Measurements from ENCODE around the gene ROS1. TPM values are rescaled to one million over a fixed set of nuclear protein-coding genes. Genes with fewer than 3 reads are reported as not detected.

ROS1 gene
- total and polyA plus RNA-seq, 10 of the 15 experiments (the other 5 are each of a cell fraction or from before 2014, with no cell fraction given) = under 0.01 to 0.07 (median 0.03) TPM; not detected in 5

DNA sequence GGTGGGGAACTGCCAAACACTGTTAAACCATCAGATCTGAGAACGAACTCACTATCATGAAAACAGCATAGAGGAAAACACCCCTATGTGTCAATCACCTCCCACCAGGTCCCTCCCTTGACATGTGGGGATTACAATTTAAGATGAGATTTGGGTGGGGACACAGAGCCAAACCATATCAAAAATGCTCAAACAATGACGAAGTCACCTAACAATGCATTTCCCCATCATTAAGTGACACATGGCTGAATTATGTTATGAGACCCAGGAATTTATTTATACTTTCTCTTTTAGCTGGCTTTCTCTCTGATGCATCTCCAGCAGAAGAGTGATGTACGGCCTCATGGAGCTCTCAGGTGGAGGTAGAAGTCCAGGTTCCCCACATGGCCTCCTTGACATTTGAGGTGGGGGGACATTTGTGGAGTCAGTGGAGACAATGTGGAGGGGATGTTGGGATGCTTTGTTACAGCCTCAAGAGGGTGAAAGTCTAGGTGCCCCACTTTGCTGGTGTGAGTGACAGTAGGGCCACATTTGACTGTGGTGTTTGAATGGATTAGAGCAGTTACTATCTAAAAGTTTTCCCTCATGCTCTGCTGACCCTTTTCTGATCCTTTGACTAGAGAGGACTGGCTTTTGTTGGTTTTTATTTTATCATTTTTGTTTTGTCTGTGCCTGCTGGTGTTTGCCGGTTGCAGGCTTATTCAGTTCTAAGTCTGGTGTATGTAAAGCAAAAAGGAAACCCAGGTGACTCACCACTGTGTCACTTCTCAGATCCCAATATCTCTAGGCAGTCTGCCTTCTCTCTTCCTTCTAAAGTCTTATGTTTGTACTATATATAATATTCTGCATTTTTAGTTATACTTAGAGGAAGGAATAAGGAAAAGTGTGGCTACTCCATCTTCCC lies 38.3 kb upstream of the ROS1 start:
- Histone ChIP-seq H3K9me3 (replicated peaks; ENCODE audit: control insufficient read depth, insufficient read depth, low read length) (no peaks in the 10 kb centered on the region; the same call in 2 of the 3 replicates), H3K9ac (ENCODE audit: control insufficient read depth, insufficient read depth, low read length) (no peak overlapping the region), H3K4me1 (ENCODE audit: control insufficient read depth, insufficient read depth, low read length) (no peaks in the 10 kb centered on the region), H3K4me2 (ENCODE audit: control insufficient read depth, insufficient read depth) (no peak overlapping the region; the same call in 1 of the 2 replicates), H3K79me2 (ENCODE audit: control insufficient read depth, insufficient read depth, low read length) (no peaks in the 10 kb centered on the region), H3K27ac (ENCODE audit: control insufficient read depth, insufficient read depth) (no peak overlapping the region), H3K36me3 (ENCODE audit: control insufficient read depth in 2 of 2, insufficient read depth in 2 of 2, low read length in 1 of 2) (no peaks in the 10 kb centered on the region), H4K20me1 (ENCODE audit: control insufficient read depth, insufficient read depth) (no peaks in the 10 kb centered on the region), H3K27me3 (replicated peaks in 1 of 2; ENCODE audit: control insufficient read depth in 2 of 2, insufficient read depth in 2 of 2, low read length in 1 of 2) (no peaks in the 10 kb centered on the region), H3K4me3 (no peak overlapping the region), H2AFZ (ENCODE audit: control insufficient read depth, low read depth, low read length) (no peak overlapping the region)
- ChIA-PET POLR2A (interaction anchor here (0.5 kb wide), 1 partner anchor 17 kb away, joined by 3 read pairs; no protein-coding TSS in a partner anchor), SMC1A (ENCODE audit: uncharacterized antibody, unreplicated experiment) (interaction anchor here (1.3 kb wide), 1 partner anchor 92 kb away, joined by 3 read pairs; no protein-coding TSS in a partner anchor), RAD21 (ENCODE audit: unreplicated experiment) (no interaction called here), CTCF (interaction anchor here (1.0 to 1.3 kb wide), 3 partner anchors 20 to 141 kb away, joined by 3 read pairs; no protein-coding TSS in a partner anchor)
- TF ChIP-seq, protein P1, sequence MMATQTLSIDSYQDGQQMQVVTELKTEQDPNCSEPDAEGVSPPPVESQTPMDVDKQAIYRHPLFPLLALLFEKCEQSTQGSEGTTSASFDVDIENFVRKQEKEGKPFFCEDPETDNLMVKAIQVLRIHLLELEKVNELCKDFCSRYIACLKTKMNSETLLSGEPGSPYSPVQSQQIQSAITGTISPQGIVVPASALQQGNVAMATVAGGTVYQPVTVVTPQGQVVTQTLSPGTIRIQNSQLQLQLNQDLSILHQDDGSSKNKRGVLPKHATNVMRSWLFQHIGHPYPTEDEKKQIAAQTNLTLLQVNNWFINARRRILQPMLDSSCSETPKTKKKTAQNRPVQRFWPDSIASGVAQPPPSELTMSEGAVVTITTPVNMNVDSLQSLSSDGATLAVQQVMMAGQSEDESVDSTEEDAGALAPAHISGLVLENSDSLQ (IDR thresholded peaks at IDR 0.05) = peak; percentile 51; the same call in 1 of the 2 replicates
- no peak for TF ChIP-seq MEF2A (IDR thresholded peaks at IDR 0.05; ENCODE audit: insufficient read depth, low read depth, low read length)
- DNase-seq (ENCODE audit: low read depth, low spot score) (no peak), FAIRE-seq (no peak), ATAC-seq (peak; percentile 78)
- intact Hi-C loops (cut with micrococcal nuclease; ENCODE audit: unreplicated experiment) = no loop called here
- WGBS (ENCODE audit: insufficient coverage, insufficient replicate concordance, low lambda C conversion rate, missing lambda C conversion rate) = 32% methylated on average over 4 of the region's 4 CpGs
- BruUV-seq (replicated peaks) = no TSS peak
- in situ Hi-C loops (cut with MboI) = no loop called here

All from GM12878 (cell line).